Measurements from ENCODE around the gene DNAJB1. TPM values are rescaled to one million over a fixed set of nuclear protein-coding genes. Genes with fewer than 3 reads are reported as not detected.

The DNAJB1 gene
- total RNA-seq, 1 donor = 70.9 TPM

DNA sequence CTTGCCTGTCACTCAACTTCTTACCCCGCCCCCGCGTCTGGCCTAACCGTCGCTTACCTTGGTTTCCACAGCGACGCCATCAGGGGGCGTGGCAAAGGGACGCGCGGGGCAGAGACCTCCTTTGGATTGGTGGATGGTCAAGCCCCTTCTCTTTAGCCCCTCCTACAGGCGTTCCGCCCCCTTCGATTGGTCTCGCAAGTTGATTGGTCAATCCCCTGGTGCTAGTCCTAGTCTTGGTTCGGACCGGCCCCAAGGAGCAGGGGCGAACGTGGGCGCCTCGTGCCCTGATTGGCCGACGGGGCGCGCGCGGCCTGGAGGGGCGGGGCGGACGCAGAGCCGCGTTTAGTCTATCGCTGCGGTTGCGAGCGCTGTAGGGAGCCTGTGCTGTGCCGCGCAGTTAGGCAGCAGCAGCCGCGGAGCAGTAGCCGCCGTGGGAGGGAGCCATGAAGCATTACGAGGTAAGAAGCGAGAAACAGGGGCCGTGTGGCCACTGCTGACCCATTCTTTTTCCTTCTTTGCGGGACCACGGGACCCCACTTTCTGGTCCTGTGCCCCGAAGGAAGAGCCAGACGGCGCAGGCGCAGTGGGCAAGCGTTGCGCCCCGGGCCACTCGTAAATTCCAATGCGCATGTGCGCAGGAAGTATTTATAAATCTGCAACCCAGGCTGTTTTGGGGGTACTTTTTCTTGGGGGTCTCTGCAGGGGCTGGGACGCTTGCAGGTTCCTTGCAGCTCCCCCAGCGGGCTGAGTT lies 11.2 kb upstream of the DNAJB1 start, which contains the start of gene TECR:
Gene TECR, plus strand, starts transcription at position 341 of the 751 bp plus-strand sequence. Its CDS starts 103 bp downstream, at position 444.
- Histone ChIP-seq H3K4me1 (ENCODE audit: insufficient read depth, low read length) (peaks cover 18% of the 10 kb centered on the region), H3K4me3 (ENCODE audit: insufficient read depth, low read length) (peak within 1 kb of the TSS; percentile 91), H3K27me3 (ENCODE audit: insufficient read depth, low read length) (no peaks in the 10 kb centered on the region), H3K79me2 (ENCODE audit: insufficient read depth, low read length) (peaks cover 34% of the 10 kb centered on the region), H3K4me2 (ENCODE audit: insufficient read depth, low read length) (peak within 1 kb of the TSS; percentile 99), H3K9me3 (ENCODE audit: low read depth, low read length) (no peaks in the 10 kb centered on the region), H4K20me1 (ENCODE audit: insufficient read depth, low read length) (no peaks in the 10 kb centered on the region), H2AFZ (ENCODE audit: low read length) (peak within 1 kb of the TSS; percentile 100), H3K36me3 (ENCODE audit: insufficient read depth, low read length) (no peaks in the 10 kb centered on the region), H3K27ac (ENCODE audit: low read depth, low read length) (peak within 1 kb of the TSS; percentile 81)
- TF ChIP-seq CTCF (IDR thresholded peaks at IDR 0.05; ENCODE audit: extremely low read depth, low read depth, low read length) = no peak
- DNase-seq (ENCODE audit: insufficient read length, low spot score, missing footprints) = peak; percentile 99

DNA sequence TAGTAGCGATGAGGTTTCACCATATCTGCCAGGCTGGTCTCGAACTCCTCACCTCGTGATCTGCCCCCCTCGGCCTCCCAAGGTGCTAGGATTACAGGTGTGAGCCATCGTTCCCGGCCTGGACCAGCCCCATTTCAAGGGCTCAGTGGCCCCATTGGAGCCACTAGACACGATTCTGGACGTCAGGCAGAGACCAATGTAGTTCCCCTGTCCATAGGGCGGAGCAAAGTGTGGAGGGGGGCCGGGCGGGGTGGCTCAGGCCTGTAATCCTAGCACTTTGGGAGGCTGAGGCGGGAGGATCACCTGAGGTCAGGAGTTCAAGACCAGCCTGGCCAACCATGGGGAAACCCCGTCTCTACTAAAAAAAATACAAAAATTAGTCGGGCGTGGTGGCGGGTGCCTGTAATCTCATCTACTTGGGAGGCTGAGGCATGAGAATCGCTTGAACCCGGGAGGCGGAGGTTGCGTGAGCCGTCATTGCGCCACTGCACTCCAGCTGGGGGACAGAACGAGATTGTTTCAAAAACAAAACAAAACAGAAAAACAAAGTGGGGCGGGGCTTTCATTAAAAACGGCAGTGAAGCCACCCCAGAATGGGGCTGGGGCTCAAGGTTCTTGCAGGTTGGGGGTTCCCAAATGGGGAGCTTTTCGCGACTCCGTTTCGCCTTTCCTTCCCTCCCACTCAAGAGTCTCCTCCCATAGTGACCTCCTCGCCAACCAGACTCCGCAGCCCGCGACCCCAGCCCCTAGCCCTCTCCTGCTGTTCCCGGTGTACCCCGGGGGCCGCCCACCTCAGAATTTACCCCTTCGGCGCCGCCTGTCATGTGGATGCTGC lies 10.4 kb upstream of the DNAJB1 start:
- Histone ChIP-seq H3K4me1 (ENCODE audit: insufficient read depth, low read length) (peaks cover 18% of the 10 kb centered on the region), H4K20me1 (ENCODE audit: insufficient read depth, low read length) (no peaks in the 10 kb centered on the region), H3K27ac (ENCODE audit: low read depth, low read length) (peak overlapping the region; percentile 80), H3K4me2 (ENCODE audit: insufficient read depth, low read length) (peak overlapping the region; percentile 91), H3K36me3 (ENCODE audit: insufficient read depth, low read length) (no peaks in the 10 kb centered on the region), H3K9me3 (ENCODE audit: low read depth, low read length) (no peaks in the 10 kb centered on the region), H3K79me2 (ENCODE audit: insufficient read depth, low read length) (peaks cover 34% of the 10 kb centered on the region), H3K4me3 (ENCODE audit: insufficient read depth, low read length) (peak overlapping the region; percentile 91), H3K27me3 (ENCODE audit: insufficient read depth, low read length) (no peaks in the 10 kb centered on the region), H2AFZ (ENCODE audit: low read length) (peak overlapping the region; percentile 92)
- no peak for DNase-seq (ENCODE audit: insufficient read length, low spot score, missing footprints)
- TF ChIP-seq CTCF (IDR thresholded peaks at IDR 0.05; ENCODE audit: extremely low read depth, low read depth, low read length) = no peak

DNA sequence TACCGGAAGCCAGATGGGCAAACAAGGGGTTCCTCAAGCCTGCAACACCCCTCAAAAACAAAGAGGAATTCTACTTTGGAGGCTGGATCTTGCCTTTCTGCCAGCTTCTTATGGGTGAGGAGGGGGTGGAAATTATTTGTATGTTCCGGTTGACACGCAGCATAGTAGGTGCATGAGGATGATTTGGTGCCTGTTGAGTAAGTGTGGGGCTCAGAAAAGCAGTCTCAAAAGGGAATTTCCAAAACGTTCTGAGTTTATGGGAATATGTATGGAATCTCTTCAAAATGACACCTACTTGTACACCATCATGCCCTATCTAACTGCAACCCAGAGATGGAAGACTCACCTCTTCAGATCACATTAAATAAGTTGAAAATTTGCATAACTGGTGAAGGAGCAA lies 8.2 kb upstream of the DNAJB1 start:
- no peaks in the 10 kb centered on the region for H3K27me3 ChIP-seq (ENCODE audit: insufficient read depth, low read length)
- H2AFZ ChIP-seq (ENCODE audit: low read length) = no peak overlapping the region
- no peak overlapping the region for H3K4me3 ChIP-seq (ENCODE audit: insufficient read depth, low read length)
- peaks cover 17% of the 10 kb centered on the region for H3K79me2 ChIP-seq (ENCODE audit: insufficient read depth, low read length)
- H3K9me3 ChIP-seq (ENCODE audit: low read depth, low read length) = no peaks in the 10 kb centered on the region
- no peak overlapping the region for H3K27ac ChIP-seq (ENCODE audit: low read depth, low read length)
- no peak for TF ChIP-seq CTCF (IDR thresholded peaks at IDR 0.05; ENCODE audit: extremely low read depth, low read depth, low read length)
- no peaks in the 10 kb centered on the region for H3K36me3 ChIP-seq (ENCODE audit: insufficient read depth, low read length)
- peaks cover 23% of the 10 kb centered on the region for H3K4me1 ChIP-seq (ENCODE audit: insufficient read depth, low read length)
- no peaks in the 10 kb centered on the region for H4K20me1 ChIP-seq (ENCODE audit: insufficient read depth, low read length)
- H3K4me2 ChIP-seq (ENCODE audit: insufficient read depth, low read length) = no peak overlapping the region
- no peak for DNase-seq (ENCODE audit: insufficient read length, low spot score, missing footprints)

DNA sequence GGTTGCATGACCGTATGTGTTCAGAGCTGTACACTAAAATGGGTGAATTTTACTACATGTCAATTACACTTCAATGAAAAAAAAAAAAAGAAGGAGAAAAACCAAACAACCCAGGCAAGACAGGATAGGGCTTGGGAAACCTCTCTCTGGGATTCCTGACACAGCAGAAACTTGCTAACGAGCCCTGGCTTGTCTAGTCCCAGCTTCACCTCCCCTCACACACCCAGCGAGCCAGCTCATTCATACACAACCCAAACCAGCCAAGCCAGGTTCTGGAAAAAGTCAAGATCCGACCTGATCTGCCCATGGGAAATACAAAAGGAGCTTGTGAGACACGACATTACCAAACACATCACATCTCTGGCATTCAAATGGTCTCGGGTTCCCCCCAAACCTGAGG lies 7.5 kb upstream of the DNAJB1 start:
- peaks cover 23% of the 10 kb centered on the region for H3K4me1 ChIP-seq (ENCODE audit: insufficient read depth, low read length)
- TF ChIP-seq CTCF (IDR thresholded peaks at IDR 0.05; ENCODE audit: extremely low read depth, low read depth, low read length) = no peak
- H3K4me3 ChIP-seq (ENCODE audit: insufficient read depth, low read length) = no peak overlapping the region
- no peaks in the 10 kb centered on the region for H4K20me1 ChIP-seq (ENCODE audit: insufficient read depth, low read length)
- peaks cover 10% of the 10 kb centered on the region for H3K79me2 ChIP-seq (ENCODE audit: insufficient read depth, low read length)
- H3K27ac ChIP-seq (ENCODE audit: low read depth, low read length) = no peak overlapping the region
- H3K4me2 ChIP-seq (ENCODE audit: insufficient read depth, low read length) = no peak overlapping the region
- H3K36me3 ChIP-seq (ENCODE audit: insufficient read depth, low read length) = no peaks in the 10 kb centered on the region
- no peaks in the 10 kb centered on the region for H3K27me3 ChIP-seq (ENCODE audit: insufficient read depth, low read length)
- no peak overlapping the region for H2AFZ ChIP-seq (ENCODE audit: low read length)
- H3K9me3 ChIP-seq (ENCODE audit: low read depth, low read length) = no peaks in the 10 kb centered on the region
- no peak for DNase-seq (ENCODE audit: insufficient read length, low spot score, missing footprints)
